HEK293T (cell line): ENCODE measurements around the gene XPO4.
"Not testable (repeated sequence)": the region's sequence is repeated elsewhere in the genome, so short reads cannot be mapped to it uniquely, and the experiment has no call there.

Experiments
- CTCF ChIA-PET: fragments of 350-600 bp; formaldehyde crosslinking; extraction: SDS; loops from one replicate; lab custom pipeline; 2021; ENCODE audit warnings: antibody characterized with exemption, inconsistent platforms; lab: Yijun Ruan, JAX
- POLR2A ChIA-PET: fragments of 350-600 bp; formaldehyde crosslinking; extraction: SDS; loops from one replicate; lab custom pipeline; 2020; ENCODE audit warnings: antibody characterized with exemption, inconsistent platforms; lab: Yijun Ruan, JAX
- DNase-seq: peaks from one replicate; pipeline ENCODE4 v3.0.0; 2012; ENCODE audit warnings: mixed read lengths; ENCODE audit errors: extremely low spot score
- ARNT ChIP-seq: fragments of 450-650 bp; IDR thresholded peaks from 2 replicates; pipeline ENCODE4 v1.6.1; 2017; ENCODE audit warnings: mild to moderate bottlenecking
- BHLHE40 ChIP-seq: fragments of 450-650 bp; IDR thresholded peaks from 2 replicates; pipeline ENCODE4 v1.6.1; 2016; ENCODE audit warnings: mild to moderate bottlenecking, moderate library complexity, borderline replicate concordance
- CTBP1 ChIP-seq: fragments of 450-650 bp; IDR thresholded peaks from 2 replicates; pipeline ENCODE4 v1.6.1; 2016; ENCODE audit warnings: borderline replicate concordance
- ELF4 ChIP-seq: fragments of 450-650 bp; IDR thresholded peaks from 2 replicates; pipeline ENCODE4 v1.6.1; 2017; ENCODE audit warnings: antibody characterized with exemption
- FOXA1 ChIP-seq: fragments of 450-650 bp; IDR thresholded peaks from 2 replicates; pipeline ENCODE4 v1.6.1; 2016; ENCODE audit warnings: mild to moderate bottlenecking
- FOXK2 ChIP-seq: fragments of 450-650 bp; IDR thresholded peaks from 2 replicates; pipeline ENCODE4 v1.6.1; 2016; ENCODE audit warnings: mild to moderate bottlenecking
- FOXM1 ChIP-seq: fragments of 450-650 bp; IDR thresholded peaks from 2 replicates; pipeline ENCODE4 v1.6.1; 2017; ENCODE audit warnings: mild to moderate bottlenecking, borderline replicate concordance
- HDGF ChIP-seq: fragments of 450-650 bp; IDR thresholded peaks from 2 replicates; pipeline ENCODE4 v1.6.1; 2017; ENCODE audit warnings: antibody characterized with exemption, borderline replicate concordance
- L3MBTL2 ChIP-seq: fragments of 450-650 bp; conservative IDR thresholded peaks from 2 replicates; pipeline ENCODE4 v1.6.1; 2016; ENCODE audit warnings: mild to moderate bottlenecking
- LEF1 ChIP-seq: fragments of 450-650 bp; IDR thresholded peaks from 2 replicates; pipeline ENCODE4 v1.6.1; 2017; ENCODE audit warnings: mild to moderate bottlenecking, borderline replicate concordance
- NFRKB ChIP-seq: fragments of 450-650 bp; IDR thresholded peaks from 2 replicates; pipeline ENCODE4 v1.6.1; 2016; ENCODE audit warnings: mild to moderate bottlenecking, moderate library complexity
- PKNOX1 ChIP-seq: fragments of 450-650 bp; IDR thresholded peaks from 2 replicates; pipeline ENCODE4 v1.6.1; 2016
- SP1 ChIP-seq: fragments of 450-650 bp; IDR thresholded peaks from 2 replicates; pipeline ENCODE4 v1.6.1; 2017
- SUZ12 ChIP-seq: fragments of 450-650 bp; IDR thresholded peaks from 2 replicates; pipeline ENCODE4 v1.6.1; 2016; ENCODE audit warnings: mild to moderate bottlenecking
- TARDBP ChIP-seq: fragments of 450-650 bp; IDR thresholded peaks from 2 replicates; pipeline ENCODE4 v1.6.1; 2016
- ZNF384 ChIP-seq: fragments of 450-650 bp; IDR thresholded peaks from 2 replicates; pipeline ENCODE4 v1.6.1; 2016

The XPO4 gene

GRCh38 chr13:20754009-20754408 is 148.5 kb downstream of the XPO4 start:
- ChIA-PET CTCF (no interaction called here), POLR2A (no interaction called here)
- TF ChIP-seq TARDBP (no peak), L3MBTL2 (no peak), HDGF (no peak), ARNT (no peak), FOXK2 (no peak), LEF1 (no peak), SP1 (no peak), FOXM1 (no peak), PKNOX1 (no peak)
- DNase-seq = no peak

GRCh38 chr13:20749377-20749776 is 153.2 kb downstream of the XPO4 start:
- TF ChIP-seq ZNF384 = no peak
- no peak for TF ChIP-seq FOXK2
- TF ChIP-seq TARDBP = no peak
- no peak for TF ChIP-seq FOXM1
- TF ChIP-seq NFRKB = no peak
- TF ChIP-seq SP1 = no peak
- TF ChIP-seq ARNT = no peak
- TF ChIP-seq LEF1 = no peak
- TF ChIP-seq ELF4 = no peak
- no peak for TF ChIP-seq PKNOX1
- TF ChIP-seq CTBP1 = no peak
- TF ChIP-seq FOXA1 = no peak
- no peak for TF ChIP-seq SUZ12
- TF ChIP-seq HDGF = no peak
- no peak for TF ChIP-seq L3MBTL2
- no peak for TF ChIP-seq BHLHE40
- no peak for DNase-seq
- ChIA-PET POLR2A (no interaction called here), CTCF (no interaction called here)

GRCh38 chr13:20743830-20744404 is 158.6 kb downstream of the XPO4 start:
- POLR2A ChIA-PET, CTCF ChIA-PET, DNase-seq: not testable (repeated sequence)

GRCh38 chr13:20740021-20740420 is 162.5 kb downstream of the XPO4 start:
- POLR2A ChIA-PET = no interaction called here

GRCh38 chr13:20738616-20739015 is 163.9 kb downstream of the XPO4 start:
- POLR2A ChIA-PET = no interaction called here

More at GRCh38 chr13:20740021-20740420, 162.5 kb downstream of the XPO4 start:
- no peak for DNase-seq
- no peak for TF ChIP-seq ARNT
- no peak for TF ChIP-seq NFRKB
- TF ChIP-seq TARDBP = no peak
- no peak for TF ChIP-seq SP1
- no peak for TF ChIP-seq ELF4
- no peak for TF ChIP-seq FOXM1
- TF ChIP-seq L3MBTL2 = no peak
- TF ChIP-seq FOXA1 = no peak
- TF ChIP-seq LEF1 = no peak
- no peak for TF ChIP-seq CTBP1
- TF ChIP-seq FOXK2 = no peak
- TF ChIP-seq SUZ12 = no peak
- TF ChIP-seq HDGF = no peak
- no peak for TF ChIP-seq PKNOX1
- no peak for TF ChIP-seq ZNF384
- CTCF ChIA-PET = no interaction called here

More at GRCh38 chr13:20738616-20739015, 163.9 kb downstream of the XPO4 start:
- DNase-seq = no peak
- CTCF ChIA-PET = no interaction called here
- TF ChIP-seq ARNT (no peak), TARDBP (no peak), FOXM1 (no peak), HDGF (no peak), SUZ12 (no peak), L3MBTL2 (no peak), FOXK2 (no peak), ELF4 (no peak), CTBP1 (no peak), LEF1 (no peak), ZNF384 (no peak), PKNOX1 (no peak), NFRKB (no peak), FOXA1 (no peak)
